Measurements from ENCODE around the gene IGFBP3.

The IGFBP3 gene

DNA sequence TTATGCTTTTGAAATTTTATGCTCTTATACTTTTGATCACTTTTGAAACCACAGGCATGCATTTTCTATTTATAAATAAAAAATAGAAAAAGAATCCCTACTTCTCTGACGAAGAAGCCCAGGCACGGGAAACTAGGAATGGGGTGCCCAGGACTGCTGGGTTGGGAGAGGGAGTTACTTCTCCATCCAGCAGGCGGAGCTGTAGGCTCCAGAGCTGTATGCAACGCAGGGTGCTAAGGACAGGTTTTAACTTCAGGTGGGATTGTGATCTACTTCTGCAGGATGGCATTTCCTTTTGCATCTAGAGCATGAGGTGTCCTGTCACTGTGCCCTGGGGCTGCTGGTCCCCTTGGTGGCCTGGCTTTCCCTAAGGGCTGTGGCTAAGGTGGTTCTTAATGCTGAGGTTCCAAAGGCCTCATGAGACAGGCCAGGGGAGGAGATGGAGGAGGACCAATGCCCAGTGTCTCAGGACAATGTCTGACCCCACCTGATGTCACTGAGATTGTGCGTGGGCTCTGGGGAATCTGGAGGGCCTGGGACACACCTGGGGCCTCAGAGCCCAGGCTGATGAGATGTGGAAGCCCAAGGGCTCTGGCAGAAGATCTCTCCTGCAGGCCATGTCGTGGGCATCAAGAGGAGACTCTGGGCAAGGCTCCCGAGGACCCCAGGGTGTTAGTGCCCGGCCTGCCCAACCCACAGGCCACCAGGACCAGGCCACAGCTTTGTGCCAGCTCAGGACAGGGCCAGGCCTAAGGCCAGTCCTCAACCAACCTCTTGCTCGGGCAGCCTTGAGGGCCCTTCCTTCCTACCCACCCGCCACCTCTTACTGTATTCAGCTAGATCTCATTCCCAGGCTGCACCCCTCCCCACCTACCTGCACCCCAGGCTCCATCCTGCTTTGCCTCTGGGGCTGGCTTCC lies 48.7 kb downstream of the IGFBP3 start:
- no peak for FAIRE-seq

DNA sequence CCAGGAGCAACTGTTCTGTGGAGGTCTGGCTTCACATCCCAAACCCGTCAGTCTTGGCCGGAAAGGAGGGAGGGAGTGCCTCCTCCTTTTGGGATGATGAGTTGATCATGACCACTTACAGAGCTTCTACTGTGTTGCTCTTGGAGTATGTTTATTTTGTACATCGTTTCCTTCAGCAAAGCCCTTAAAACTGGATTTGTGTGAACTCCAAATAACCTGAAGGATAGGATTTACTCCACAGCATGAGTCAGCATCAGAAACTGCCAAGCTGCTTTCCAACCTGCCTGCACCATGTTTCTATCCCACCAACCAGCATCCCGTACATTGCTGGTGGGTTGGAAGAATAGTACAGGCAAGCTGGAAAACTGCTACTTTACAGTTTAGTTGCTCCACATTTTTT lies 51.6 kb downstream of the IGFBP3 start:
- FAIRE-seq, result no peak

DNA sequence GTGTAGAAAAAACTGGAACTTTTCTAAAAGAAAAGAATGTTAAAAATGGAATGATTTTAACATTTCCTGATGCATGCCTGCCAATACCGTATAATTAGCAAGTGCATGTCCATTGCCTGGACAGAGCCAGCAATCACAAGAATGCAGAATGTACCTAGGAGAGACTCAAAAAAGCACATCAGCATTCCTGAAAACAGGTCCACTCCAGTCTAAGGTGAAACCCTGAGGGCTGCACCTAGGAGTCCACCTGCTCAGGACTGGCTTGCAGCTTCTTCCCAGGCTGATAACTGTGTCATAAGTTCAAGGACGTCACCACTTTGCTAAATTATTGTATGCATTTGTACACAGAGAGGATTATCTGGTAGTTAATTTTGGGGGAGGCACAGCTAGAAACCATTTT lies 53.6 kb downstream of the IGFBP3 start:
- no peak for FAIRE-seq

DNA sequence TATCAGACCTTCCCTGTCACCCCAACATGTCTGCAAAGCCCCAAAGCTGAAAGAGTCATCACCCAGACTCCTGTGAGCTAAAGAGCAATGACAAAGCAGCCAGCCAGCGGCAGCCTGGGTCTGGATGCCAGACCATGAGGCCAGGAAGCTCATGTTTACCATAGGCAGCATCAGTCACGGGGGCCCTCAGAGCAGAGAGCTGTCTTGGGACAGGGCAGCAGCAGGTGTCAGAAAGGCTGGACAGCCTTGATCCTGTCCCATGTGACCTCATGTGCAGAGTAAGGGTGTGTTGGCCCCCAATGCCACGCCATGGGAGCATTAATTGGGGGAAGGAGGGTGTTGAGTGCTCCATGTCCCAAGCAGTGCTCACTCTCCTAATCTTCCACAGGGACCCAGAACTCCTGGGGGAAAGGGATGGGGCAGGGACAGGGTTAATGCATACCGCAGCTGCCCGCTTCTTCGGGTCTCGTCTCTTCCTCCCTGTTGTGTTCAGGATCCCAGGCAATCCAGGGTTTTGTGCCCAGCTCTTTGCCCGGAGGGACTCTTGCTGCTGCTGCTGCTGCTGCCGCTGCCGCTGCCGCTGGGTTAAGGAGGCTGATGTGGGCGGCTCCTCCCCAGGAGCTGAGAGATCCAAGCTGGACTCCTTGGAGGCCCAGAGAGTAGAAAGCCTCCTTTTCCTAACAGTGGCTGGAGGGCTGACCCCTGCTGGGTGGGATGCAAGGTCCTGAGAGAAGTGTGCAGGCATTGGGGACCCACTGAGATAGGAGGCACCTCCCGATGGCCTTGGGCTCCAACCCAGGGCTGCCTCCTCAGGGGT lies 55.3 kb downstream of the IGFBP3 start:
- no peak for FAIRE-seq

DNA sequence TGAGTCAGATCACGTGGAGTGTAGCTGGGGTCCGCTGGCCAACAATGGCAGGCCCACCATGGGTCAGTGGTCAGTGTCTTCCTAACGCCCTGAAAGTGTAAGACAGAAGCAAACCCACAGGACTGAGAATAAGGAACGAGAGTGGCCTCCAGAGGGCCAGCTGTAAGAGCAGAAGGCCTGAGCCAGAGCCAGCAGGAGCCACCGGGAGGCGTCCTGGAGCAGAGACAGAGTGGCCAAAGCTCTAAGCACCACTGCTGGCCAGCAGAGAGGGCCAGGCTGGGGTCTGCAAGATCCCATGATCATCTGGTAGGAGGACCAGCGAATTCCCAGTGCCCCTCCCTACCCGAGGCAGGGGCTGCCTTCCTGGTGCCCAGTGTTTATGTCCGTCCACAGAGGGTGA lies 57.4 kb downstream of the IGFBP3 start:
- FAIRE-seq, result no peak

Measured in colon (tissue), 2 donors.